GM13977 (cell line): ENCODE data around the gene TFAP2E.

ENCODE experiments used
- DNase-seq: peaks from one replicate; pipeline ENCODE4 v3.0.0; 2012; ENCODE audit warnings: low spot score
- in situ Hi-C: fragments of 300-500 bp; cut with MboI; formaldehyde crosslinking; loops from one replicate; pipeline ENCODE4 v1.12.0; 2022; ENCODE audit warnings: low sequenced_read_pairs, low pct_unique_long_range_greater_than_20kb, mixed read lengths, inconsistent platforms; ENCODE audit not compliant: unreplicated experiment
- TF ChIP-seq, protein P1 (sequence below): IDR thresholded peaks from 2 replicates; pipeline ENCODE4 v1.5.1; 2012; ENCODE audit warnings: mild to moderate bottlenecking, control low read depth; ENCODE audit not compliant: insufficient read depth; ENCODE audit errors: extremely low read depth, missing control alignments

The TFAP2E gene

DNA sequence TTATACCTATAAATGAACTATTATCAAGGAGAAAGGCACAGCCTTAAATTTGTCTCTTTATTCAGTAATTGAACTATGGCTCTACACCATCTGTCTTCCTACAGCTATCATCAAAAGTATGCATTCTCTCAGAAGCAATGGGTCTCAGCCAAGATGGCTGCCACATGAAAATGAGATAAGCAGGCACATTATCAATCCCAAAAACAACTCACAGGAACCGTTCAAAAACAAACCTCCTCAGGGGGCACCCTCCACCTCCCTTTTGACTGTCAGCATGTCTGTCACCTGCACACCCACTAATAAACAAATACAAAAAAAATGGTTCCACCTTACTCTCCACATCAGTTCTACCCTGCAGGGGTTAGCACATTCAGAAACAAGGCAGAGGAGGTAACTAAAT, 39.5 kb upstream of the TFAP2E start:
- TF ChIP-seq, protein P1, sequence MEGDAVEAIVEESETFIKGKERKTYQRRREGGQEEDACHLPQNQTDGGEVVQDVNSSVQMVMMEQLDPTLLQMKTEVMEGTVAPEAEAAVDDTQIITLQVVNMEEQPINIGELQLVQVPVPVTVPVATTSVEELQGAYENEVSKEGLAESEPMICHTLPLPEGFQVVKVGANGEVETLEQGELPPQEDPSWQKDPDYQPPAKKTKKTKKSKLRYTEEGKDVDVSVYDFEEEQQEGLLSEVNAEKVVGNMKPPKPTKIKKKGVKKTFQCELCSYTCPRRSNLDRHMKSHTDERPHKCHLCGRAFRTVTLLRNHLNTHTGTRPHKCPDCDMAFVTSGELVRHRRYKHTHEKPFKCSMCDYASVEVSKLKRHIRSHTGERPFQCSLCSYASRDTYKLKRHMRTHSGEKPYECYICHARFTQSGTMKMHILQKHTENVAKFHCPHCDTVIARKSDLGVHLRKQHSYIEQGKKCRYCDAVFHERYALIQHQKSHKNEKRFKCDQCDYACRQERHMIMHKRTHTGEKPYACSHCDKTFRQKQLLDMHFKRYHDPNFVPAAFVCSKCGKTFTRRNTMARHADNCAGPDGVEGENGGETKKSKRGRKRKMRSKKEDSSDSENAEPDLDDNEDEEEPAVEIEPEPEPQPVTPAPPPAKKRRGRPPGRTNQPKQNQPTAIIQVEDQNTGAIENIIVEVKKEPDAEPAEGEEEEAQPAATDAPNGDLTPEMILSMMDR = no peak
- DNase-seq = no peak
- in situ Hi-C loops = no loop called here

DNA sequence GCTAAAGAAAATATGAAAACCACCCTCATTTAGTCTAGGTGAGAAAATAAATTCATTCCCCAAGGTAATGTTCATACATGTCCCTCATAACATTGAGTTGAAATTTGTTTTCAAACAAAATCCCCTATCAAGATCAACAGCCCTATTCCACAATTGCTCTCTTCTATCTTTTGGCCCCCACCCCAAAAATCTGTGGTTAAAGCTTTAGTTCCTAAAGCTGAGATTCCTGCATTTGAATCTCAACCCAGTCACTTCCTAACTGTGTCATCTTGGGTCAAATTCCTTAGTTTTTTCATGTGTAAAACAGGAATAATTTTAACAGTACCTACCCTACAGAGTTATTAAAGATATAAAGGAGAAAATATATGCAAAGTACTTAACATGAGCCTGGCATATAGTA, 37.9 kb upstream of the TFAP2E start:
- in situ Hi-C loops = no loop called here
- TF ChIP-seq, protein P1 = no peak
- DNase-seq = no peak

DNA sequence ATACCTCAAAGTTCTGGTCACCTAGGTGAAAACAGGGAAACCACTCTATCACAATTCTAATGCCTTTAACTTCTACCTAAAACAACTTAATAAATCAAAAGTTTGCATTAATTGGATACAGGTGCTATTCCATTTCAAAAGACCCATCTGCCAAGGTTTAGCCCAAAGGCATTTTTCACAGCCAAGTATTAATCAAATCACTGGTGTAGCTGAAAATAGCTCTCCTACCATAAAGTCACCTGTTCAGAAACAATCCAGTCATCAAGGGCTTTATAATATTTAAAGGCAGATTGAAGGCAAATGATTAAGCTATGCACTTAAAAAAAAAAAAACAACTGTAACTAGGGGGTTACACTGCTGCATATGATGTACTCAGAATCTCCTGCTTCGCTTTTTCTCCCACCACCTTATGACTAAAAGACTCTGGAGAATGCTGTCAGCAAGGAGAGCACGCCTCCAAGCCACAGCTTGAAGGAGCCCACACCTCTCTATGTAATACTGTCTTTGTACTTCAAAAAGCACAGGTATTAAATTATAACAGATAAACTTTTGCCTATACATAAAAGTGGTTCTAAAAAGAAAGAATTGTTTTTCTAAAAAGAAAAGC, 36.5 kb upstream of the TFAP2E start:
- in situ Hi-C loops = no loop called here
- TF ChIP-seq, protein P1 = no peak
- no peak for DNase-seq

DNA sequence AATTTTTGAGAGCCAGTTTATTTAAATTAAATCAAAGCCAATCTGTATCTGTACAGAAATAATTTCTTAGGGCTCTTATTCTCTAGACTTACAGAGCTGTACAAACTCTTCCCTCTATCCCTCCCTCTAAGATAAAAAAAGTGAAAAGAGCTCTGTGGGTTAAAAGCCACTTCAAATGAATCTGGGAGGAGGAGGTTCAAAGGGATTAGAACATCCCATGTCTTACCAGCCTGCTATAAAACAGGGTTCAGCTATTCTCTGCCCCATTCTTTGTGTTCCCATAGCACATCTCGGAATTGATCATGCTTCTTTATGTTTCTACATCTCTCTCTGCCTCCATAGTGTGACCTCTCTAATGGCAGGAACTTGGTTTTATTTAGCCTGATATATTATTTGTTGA, 35.3 kb upstream of the TFAP2E start:
- TF ChIP-seq, protein P1 = no peak
- in situ Hi-C loops = no loop called here
- no peak for DNase-seq

DNA sequence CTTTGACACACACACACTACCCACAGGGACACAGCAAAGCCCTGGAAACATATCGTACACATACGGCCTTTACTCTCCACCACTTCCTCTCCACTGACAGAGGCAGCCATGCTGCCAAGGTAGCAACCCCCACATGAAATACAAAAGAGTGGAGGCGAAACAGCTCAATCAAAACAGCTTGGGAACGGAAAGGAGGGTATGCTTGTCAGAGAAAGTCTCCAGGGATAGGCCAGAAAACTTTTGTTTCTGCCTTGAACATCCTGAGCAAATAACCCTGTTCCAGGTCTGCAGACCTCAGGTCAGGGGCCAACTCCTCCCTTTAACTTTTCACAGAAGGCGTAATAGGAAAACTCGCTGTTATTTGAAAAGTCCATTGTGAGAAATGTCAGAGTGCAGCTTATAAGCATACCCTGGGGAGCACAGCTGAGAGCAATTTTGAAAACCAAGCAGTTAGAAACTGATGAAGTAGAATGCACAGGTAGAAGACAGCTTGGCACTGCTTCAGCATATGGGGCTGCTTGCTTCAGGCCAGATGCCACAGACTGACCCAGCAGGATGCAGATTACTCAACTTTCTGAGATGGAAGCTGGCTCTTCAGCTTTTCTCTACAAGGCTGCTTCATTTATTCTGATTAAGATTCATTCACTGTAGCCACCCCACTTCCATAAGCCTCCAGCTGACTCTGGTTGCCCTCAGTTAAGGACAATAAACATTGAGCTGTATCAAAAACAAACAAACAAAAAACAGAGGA, 33.9 kb upstream of the TFAP2E start:
- no peak for DNase-seq
- in situ Hi-C loops = no loop called here
- TF ChIP-seq, protein P1 = no peak

DNA sequence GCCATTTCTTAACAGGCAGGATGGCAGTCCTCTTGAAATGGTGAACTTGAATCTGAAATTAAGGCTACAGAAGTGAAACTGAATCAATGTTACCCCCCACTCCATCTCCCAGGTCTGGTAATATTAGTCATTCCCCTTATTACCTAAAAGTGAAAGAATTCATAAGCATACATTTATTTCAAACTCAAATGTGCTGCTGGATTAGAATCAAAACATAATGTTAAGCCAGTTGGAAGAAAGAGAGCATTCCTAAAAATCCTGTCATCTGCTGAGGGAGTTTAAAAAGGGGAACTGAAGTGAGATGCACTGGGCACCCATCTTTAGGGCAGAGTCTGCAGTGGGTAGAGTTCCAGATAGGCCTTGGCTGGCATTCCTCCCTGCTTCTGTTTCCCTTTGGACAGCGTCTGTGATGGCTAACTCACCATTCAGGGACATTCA, 33.3 kb upstream of the TFAP2E start:
- peak; percentile 33 for DNase-seq
- in situ Hi-C loops = no loop called here
- TF ChIP-seq, protein P1 = no peak

DNA sequence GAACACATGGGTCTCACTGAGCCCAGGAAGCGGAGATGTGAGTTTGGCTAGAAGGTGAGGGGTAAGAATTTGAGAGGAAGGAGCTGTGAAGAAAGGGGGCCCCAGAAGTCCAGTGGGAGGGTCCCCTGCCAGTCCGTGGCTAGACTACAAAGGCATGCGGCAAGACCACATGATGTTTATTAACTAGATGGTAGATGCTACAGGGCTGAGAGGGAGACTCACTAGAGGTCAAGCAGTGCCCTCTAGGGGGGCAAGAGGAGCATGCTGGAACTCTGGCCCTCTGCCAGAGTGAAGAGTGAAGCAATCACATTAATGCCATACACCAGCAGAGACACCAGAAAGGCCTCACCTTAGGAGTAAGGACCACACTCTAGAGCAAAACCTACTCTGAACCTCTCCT, 28.1 kb upstream of the TFAP2E start:
- TF ChIP-seq, protein P1 = peak; percentile 56
- peak; percentile 48 for DNase-seq
- in situ Hi-C loops = no loop called here
